Esophagus muscularis mucosa (tissue), 3 donors: ENCODE data around the gene BFSP1.

Experiments
- POLR2A ChIP-seq: fragments of 450-650 bp; IDR thresholded peaks from one replicate; pipeline ENCODE4 v1.6.1; 2017; ENCODE audit warnings: antibody characterized with exemption, moderate library complexity, mild to moderate bottlenecking, low read depth
- TF ChIP-seq, protein P1 (sequence below), 3 experiments: fragments of 200-600 bp in 2 of 3; fragments of 450-650 bp in 1 of 3; sonication (generic) in 2 of 3; IDR thresholded peaks; one replicate each; pipeline ENCODE4 v1.5.1; 2017 to 2019; ENCODE audit warnings: antibody characterized with exemption in 3 of 3, mild to moderate bottlenecking in 2 of 3, moderate library complexity in 1 of 3

DNA sequence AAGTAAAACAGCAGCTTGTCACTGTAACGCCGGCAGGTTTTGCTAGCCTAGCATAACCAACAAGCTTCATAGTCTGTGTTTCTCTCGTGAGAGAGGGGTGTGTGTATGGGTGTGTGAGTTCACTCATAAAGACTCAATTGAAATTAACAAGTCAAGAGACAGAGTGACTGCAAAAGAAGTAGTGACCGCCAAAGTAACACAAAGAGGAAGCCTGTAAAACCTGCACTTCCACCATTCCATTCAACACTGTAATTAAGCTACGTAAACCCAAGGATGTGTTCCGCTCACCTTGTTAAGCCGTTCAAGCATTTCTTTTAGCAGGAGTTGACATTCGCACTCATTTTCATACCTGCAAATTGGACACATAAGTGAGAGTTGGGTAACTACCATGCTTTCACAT lies 6.6 kb downstream of the BFSP1 start:
- TF ChIP-seq, protein P1, sequence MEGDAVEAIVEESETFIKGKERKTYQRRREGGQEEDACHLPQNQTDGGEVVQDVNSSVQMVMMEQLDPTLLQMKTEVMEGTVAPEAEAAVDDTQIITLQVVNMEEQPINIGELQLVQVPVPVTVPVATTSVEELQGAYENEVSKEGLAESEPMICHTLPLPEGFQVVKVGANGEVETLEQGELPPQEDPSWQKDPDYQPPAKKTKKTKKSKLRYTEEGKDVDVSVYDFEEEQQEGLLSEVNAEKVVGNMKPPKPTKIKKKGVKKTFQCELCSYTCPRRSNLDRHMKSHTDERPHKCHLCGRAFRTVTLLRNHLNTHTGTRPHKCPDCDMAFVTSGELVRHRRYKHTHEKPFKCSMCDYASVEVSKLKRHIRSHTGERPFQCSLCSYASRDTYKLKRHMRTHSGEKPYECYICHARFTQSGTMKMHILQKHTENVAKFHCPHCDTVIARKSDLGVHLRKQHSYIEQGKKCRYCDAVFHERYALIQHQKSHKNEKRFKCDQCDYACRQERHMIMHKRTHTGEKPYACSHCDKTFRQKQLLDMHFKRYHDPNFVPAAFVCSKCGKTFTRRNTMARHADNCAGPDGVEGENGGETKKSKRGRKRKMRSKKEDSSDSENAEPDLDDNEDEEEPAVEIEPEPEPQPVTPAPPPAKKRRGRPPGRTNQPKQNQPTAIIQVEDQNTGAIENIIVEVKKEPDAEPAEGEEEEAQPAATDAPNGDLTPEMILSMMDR (IDR thresholded peaks at IDR 0.05) = no peak
- no peak for TF ChIP-seq POLR2A
